Epidermal melanocyte (primary cell): ENCODE results near the gene SERAC1.

ENCODE experiments used
- DNase-seq: peaks from one replicate; pipeline ENCODE4 v3.0.0; 2011; ENCODE audit warnings: low spot score; ENCODE audit not compliant: insufficient read length

The SERAC1 gene

DNA sequence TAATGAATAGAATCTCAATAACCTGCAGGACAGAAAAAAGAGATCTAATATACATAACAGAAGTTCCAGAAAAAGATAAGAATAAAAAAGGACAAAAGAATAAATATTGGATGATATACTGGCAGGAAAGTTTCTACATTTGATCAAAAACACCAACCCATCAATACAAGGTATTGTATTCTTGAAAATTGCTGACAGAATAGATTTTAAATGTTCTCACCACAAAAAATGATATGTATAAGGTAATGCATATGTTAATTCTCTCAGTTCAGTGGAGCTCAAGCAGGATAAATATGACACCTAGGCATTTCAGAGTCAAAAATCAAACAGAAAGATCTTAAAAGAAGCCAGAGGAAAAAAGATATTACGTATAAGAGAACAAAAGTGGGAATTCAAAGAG, 43.8 kb downstream of the SERAC1 start:
- no peak for DNase-seq

DNA sequence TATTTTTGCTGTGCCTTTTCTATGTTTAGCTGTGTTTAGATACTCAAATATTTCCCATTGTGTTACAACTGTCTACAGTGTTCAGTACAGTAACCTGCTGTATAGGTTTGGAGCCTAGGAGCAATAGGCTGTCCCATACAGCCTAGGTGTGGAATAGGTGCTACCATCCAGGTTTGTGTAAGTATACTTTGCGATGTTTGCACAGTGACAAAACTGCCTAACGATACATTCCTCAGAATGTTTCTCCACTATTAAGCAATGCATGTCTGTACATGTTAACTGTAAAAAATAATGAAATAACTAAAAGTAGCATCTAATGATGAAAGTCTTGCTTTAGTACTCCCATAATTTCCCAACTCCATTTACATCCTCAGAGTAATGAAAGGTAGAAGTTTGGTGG, 46.0 kb downstream of the SERAC1 start:
- no peak for DNase-seq

DNA sequence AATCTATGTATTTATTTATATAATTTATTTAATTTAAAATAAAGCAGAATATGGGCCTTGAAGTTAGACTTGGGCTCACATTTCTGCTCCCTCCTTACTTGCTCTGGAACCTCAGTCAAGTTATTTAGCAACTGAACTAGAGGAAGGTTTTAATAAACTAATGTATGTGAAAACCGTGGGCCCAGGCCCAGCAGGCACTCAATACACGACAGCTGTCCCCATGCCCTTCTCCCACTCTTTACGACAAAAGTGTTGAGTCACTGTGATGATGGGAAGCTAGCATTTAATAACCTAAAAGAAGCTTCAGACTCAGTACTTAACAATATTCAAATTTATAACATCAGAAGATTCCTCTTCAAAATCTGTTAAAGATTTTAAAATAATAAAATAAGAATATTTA, 46.7 kb downstream of the SERAC1 start:
- no peak for DNase-seq

DNA sequence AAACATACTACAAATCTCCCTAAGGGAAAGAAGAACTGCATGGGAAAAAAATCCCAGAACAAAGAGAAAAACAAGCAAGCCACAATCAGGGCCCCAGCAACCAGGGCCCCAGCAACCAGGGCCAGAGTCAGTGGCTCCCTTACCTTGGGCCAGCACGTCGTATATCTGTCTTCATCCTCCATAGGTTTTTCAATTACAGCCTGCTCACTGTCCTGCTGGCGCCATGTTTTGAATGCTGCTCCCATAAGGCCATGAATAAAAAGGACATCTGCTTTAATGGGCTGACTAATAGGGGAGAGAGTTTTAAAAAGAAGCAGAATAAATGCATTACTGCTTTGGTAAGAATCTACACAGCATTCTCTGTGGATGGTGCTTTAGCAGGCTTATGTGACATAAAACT, 49.2 kb downstream of the SERAC1 start:
- no peak for DNase-seq

DNA sequence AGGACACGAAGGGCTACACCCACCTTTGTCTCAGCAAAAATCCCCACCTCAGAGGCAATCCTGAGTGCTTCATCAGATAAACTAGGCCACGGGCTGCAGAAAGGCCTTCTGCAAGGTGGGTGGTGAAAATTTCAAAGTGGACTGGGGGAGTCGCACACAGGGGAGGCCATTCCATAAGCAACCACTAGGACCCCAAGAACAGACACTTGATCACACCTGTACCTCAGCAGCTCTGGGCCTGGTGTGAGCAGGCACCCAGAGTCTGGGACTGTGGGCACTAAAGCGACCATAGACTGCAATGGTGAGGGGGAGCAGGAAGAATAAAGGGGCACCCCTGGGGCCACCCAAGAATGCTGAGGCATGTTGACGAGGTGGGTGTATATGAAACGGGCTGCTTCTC, 52.6 kb downstream of the SERAC1 start:
- DNase-seq = no peak

DNA sequence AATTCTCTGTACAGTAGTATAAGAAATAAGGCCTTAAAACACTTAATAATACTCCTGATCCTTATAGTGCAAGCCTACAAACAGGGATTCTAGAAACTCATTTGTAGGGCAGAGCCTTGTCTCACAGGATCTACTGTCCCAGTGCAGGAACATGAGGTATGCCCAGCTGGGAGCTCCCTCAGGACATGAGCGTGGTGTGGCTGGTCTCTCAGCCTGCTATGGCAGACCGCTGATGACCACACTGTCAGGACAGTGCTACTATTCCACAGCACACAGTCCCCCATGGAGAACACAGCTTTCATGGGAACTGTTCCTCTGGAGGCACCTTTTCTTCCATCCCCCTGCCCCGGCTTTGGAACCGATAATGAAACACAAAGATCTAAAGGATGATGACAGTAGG, 53.0 kb downstream of the SERAC1 start:
- DNase-seq = no peak

DNA sequence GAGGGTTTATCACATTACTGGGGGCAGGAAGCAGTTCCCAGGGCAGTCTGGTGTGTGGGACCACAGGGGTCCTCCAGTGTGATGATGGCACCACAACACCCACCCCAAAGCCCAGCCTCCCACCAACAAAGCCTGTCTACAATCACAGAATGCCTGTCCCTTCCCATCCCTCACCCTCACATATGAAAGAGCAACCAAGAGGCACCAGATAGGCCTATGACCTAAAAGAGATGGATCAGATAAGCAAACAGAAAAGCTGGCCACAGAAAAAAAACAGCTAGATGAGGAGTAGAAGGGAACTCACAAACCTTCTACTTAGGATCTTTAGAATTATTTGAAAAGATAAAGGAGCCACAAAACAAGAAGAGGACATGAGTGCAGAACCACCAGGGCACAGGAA, 54.3 kb downstream of the SERAC1 start:
- no peak for DNase-seq

DNA sequence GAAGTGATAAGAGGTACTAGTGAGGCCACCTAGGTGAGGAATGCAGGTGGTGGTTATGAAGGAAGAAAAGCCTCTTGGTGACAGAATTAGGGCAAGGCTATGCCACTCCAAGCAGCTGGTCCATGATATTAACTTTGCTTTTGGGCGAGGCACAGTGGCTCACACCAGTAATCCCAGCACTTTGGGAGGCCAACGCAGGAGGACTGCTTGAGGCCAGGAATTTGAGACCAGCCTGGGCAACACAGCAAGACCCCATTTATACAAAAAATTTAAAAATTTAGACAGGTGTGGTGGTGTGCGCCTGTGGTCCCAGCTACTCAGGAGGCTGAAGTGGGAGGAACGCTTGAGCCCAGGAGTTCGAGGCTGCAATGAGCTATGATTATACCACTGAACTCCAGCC, 56.1 kb downstream of the SERAC1 start:
- no peak for DNase-seq

DNA sequence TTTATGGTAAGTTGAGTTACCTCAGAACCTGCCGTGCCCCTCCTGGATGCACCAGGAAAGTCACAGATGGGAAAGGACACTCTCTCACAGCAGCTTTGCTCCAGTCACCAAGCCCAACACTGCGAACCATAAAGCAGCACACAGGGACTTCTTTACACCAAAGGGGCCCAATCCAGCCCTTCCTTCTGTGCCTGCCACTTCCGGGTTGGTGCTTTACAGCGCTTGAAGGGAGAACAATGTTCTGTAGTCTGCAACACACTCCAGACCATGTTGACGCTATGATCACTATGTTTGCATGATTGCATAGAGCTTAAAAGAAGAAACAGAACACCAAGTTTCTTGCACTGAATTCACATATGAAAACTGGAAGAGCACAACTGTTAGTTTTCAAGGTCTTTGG, 57.1 kb downstream of the SERAC1 start:
- DNase-seq = no peak

DNA sequence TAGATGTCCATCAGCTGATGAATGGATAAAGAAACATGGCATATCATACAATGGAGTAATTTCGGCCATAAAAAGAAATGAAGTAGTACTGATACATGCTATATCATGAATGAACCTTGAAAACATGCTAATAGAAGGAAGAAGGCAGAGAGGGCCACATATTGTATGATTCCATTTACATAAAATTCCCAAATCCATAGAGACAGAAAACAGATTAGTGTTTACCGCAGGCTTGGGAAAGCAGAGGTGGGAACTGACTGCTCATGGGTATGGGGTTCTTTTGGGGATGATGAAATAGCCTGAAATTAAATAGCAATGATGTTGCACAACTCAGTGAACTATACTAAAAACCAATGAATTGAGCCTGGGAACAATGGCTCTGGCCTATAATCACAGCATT, 58.3 kb downstream of the SERAC1 start:
- DNase-seq = no peak

DNA sequence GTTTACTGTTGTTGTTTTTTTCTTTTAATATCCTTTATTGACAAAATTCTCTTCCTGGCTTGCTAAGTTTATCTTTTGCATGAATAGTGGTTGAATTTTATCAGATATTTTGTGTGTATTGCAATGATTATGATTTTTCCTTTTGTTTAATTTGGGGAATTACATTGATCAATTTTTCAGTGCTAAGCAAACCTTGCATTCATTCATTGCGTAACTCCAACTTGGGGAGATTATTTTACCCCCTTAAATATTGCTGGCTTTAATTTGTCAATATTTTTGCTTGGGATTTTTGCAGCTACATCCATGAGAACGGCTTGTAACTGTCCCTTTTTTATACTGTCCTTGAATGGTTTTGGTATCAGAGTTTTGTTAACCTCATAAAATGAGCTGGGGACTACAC, 63.4 kb downstream of the SERAC1 start:
- DNase-seq = no peak

DNA sequence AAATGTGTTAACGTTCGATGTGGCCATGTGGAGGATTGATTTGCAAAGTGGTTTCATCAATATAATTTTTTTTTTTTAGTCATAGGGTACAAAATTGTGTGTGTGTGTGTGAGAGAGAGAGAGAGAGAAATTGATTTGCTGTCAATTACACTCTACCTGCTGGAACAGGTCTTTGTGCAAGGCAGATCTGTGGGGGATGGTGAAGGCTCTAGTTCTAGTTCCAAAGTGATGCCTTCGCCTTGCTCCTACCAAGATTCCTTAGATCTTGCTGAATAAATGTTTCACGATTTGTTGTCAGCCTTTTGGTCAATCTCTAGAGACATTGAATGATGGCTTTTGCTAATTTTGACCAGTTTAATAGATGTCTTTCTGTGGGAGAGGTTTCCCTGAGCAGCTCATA, 64.8 kb downstream of the SERAC1 start:
- no peak for DNase-seq

DNA sequence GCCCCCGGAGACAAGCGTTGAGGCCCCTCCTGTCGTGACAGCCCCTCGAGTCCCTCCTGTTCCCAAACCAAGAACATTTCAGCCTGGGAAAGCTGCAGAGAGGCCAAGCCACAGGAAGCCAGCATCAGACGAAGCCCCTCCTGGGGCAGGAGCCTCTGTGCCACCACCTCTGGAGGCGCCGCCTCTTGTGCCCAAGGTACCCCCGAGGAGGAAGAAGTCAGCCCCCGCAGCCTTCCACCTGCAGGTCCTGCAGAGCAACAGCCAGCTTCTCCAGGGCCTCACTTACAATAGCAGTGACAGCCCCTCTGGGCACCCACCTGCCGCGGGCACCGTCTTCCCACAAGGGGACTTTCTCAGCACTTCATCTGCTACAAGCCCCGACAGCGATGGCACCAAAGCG, 72.4 kb downstream of the SERAC1 start:
- no peak for DNase-seq

DNA sequence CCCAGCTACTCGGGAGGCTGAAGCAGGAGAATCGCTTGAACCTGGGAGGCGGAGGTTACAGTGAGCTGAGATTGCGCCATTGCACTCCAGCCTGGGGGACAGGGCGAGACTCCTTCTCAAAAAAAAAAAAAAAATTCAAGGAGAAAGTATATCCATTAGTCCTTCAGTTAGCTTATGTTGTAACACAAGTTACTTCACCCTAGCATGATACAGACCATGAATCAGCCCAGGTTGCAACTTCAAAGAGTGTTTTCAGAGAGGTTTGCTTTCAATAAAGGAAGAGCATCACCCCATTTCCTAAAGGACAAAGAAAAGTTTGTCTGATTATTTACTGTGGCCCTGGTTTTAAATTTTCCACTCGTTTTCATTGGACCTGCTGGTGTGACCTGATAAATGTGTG, 73.0 kb downstream of the SERAC1 start:
- DNase-seq = no peak

DNA sequence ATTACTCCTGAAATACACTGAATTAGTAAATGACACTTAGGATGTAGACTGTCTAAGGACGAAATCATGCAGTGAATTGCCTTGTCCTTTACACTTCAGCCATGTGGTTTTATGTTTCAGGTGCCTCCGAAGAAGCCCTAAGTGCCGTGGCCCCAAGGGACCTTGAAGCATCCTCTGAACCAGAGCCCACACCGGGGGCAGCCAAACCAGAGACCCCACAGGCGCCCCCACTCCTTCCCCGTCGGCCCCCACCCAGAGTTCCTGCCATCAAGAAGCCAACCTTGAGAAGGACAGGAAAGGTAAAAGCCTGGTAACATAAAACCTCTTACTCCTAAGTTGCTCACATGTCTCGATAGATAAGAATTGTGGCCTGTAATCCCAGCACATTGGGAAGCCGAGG, 75.3 kb downstream of the SERAC1 start:
- no peak for DNase-seq

DNA sequence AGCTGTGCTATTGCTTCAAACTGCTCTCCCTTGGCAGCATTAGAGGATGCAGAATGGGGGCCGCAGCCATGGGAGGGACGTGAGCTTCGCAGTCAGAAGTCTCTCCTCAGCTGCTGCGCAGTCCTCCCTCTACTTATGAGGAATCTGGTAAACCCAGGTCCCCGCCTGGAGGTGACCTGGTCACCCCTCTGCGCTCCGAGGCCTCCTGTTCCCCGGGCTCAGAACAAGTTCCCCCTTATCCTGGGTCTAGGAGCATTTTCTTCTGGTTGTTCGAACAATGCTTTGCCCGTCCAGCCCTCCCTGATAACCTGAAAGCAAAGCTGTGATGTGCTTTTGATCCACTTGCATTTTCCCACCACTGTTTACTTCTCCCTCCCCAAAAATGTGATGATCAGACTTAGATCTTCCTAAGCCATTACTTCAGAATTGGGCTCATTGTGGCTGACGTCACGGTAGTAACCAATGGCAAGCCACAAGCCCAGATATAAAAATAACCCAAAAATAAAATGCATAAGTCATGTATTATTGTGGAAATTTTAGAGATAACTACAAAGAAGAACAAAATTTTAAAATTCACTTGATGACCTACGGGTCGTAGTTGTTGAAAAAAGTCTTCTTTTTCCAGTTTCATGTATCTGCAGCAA, 80.7 kb downstream of the SERAC1 start:
- DNase-seq = no peak

DNA sequence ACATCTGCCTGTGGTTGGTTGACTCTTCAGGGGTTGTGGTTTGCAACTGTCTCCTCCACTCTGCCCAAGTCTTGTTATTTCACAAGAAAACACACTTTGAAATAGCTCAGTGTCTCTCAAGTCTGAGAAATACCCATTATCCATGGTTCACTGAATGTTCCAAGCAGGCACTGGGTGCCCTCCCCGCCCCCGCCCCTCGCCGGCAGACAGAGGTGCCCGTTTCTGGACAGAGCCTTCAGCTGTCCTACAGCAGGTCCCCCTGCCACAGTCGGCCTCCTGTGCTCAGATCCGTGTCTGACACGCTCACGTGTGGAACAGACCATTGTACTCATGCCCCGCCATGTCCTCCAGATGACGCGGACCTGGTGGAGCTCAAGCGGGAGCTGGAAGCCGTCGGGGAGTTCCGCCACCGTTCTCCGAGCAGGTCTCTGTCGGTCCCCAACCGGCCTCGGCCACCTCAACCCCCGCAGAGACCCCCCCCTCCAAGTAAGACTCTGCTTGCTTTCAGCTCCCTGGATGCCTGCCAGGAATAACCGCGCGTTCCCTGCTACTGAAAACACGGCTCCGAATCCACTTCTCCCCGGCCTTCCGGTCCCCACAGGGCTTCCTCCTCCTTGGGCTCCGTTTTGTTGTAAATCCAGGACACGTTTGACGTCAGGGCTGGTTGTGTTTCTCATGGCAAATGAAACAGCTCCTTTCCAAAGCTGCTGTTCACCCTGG, 81.4 kb downstream of the SERAC1 start:
- no peak for DNase-seq

DNA sequence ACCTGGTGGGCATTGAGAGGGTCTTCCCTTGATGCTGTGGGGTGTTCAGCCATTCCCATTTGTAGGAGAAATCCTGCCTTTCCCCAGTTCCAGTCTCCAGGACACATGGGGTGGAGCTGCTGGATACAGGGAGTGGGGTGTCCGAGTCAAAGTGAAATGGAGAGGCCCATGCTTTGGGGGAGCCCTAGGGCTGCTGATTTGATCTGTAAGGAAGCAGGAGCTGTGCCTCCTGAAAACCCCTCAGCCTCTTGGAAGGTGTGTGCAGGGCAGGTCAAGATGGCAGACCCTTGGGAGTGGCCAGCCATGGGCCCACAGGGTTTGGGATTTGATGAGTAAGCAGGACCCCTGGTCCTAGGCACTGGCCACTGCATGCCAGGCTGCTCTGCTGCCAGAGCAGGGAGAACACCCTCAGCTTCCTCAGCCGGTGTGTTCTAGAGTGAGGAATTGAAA, 82.0 kb downstream of the SERAC1 start:
- no peak for DNase-seq

DNA sequence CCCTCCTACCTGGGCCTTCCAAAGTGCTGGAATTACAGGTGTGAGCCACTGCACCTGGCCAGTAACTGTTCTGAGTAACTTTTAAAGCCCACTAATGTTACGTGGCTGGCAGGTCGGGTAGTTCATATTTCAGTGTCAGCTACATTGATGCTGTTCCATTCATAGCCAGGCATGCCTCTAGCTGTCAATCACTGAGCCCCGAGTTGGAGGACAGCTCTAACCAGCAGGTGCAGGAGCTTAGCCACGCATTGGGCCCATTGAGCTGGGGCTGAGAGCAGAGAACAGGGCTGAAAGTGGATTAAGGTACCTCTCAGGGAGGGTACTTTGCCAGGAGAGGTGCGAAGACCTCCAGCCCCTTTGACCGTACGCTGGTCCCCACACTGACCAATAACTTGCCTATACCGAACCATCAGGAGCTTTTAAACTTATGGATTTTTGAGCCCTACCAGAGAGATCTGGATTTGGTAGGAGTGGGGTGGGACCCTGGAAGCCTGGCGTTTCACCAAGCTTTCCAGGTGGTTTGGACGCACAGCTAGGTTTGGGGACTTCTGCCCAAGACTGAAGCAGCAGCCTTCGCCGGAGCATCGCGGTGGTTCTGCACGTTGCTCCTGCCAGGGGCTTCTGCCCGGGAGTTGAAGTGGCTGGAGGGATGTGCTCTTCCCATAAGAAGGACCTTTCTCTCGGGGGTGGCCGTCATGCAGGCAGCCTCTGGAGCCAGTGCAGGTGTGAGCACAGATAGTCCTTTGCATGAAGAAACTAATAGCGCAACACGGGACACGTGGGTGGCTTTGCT, 82.6 kb downstream of the SERAC1 start:
- DNase-seq = no peak

DNA sequence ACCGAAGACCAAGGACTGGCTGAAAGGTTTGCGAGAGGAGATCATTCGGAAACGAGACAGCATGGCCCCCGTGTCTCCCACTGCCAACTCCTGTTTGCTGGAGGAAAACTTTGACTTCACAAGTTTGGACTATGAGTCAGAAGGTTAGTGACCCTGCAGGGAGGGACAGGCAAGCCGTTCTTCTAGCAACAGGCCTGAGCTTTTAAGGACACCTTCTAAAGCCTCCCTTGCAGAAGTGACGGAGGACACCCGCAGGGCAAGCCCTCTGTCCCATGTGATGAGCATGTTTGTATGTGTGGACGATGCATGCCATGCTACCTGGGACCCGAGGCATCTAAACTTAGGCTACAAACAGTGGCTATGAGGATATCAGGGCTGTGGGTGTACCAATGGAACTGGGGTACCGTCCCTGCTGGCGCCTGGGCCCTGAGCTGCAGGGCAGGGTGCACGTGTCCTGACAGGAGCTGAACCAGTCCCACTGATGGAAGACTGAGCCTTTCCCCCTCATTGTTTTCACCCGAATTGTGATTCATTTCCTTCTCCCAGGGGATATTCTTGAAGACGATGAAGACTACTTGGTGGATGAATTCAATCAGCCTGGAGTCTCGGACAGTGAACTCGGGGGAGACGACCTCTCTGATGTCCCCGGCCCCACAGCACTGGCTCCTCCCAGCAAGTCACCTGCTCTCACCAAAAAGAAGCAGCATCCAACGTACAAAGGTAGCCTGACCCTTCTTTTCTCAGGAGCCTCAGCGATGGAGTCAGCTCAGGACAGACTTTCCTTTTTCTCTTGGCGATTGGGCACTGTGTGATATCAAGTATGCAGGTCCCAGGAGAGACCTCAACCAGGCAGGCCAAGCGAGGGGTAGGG, 84.4 kb downstream of the SERAC1 start:
- DNase-seq = no peak

DNA sequence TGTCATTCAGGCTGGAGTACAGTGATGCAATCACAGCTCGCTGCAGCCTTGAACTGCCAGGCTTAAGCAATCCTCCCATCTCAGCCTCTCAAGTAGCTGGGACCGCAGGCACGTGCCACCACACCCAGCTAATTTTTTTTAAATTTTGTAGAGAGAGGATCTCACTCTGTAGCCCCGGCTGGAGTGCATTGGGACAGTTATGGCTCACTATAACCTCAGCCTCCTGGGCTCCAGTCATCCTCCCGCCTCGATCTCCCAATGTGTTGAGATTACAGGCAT, 86.5 kb downstream of the SERAC1 start:
- no peak for DNase-seq
